ENCODE results near the gene AGRP. TPM values are rescaled to one million over a fixed set of nuclear protein-coding genes. Genes with fewer than 3 reads are reported as not detected.
A peak's percentile ranks its signal among the peaks of the same experiment; 100 is the strongest.

The AGRP gene
- total RNA-seq, 1 donor, result not detected

- H3K4me1 ChIP-seq (ENCODE audit: insufficient read depth, low read length), result peaks cover 81% of the 10 kb centered on the region
- peak overlapping the region; percentile 99 for H3K4me3 ChIP-seq (ENCODE audit: low read length)
- H3K27me3 ChIP-seq (ENCODE audit: insufficient read depth, low read length), result no peaks in the 10 kb centered on the region
- no peaks in the 10 kb centered on the region for H3K9me3 ChIP-seq (ENCODE audit: low read depth, low read length)
Measured at GRCh38 chr16:67481561-67482232, 1.6 kb downstream of the AGRP start.

DNA sequence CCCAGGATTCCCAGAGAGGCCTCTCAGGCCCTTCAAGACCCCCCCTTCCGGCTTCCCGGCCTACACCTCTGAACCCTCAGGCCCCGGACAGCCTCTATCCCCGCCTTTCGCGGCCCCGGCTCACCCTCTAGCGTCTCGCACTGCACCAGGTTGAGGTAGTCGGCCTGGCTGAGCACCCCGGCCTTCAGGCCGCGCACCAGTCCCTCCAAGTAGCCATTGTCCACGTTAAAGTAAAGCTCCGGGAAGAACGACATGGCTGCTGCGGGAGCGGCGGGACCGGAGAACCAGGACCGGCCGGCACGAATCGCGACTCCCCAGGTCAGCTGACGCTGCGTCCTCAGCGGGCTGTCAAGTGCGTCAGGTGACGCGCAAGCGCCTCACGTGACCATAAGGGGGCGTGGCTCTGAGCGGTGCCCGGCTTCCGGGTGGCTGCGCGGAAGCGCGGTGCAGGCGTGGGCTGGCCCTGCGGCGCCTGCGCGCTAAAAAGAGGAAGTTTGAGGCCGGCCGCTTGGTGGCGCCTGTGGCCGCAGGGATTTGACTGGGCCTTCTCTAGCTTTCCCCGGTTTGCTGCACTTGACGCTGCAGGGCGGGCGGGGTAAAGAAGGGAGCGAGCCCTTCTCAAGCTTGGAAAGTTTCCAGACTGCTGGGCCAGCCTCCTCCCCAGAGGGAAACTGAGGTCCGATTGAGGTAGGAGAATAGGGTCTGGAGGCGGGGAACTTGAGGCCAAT, 2.4 kb downstream of the AGRP start, which contains the start of gene ATP6V0D1:
ATP6V0D1 (minus strand) TSS at position 325 of the 728 bp plus-strand sequence; CDS start at position 254, 71 bp downstream.
- Histone ChIP-seq H3K9me3 (ENCODE audit: low read depth, low read length) (no peaks in the 10 kb centered on the region), H3K4me3 (ENCODE audit: low read length) (peak within 1 kb of the TSS; percentile 99), H3K4me1 (ENCODE audit: insufficient read depth, low read length) (peaks cover 78% of the 10 kb centered on the region), H3K27me3 (ENCODE audit: insufficient read depth, low read length) (no peaks in the 10 kb centered on the region)

DNA sequence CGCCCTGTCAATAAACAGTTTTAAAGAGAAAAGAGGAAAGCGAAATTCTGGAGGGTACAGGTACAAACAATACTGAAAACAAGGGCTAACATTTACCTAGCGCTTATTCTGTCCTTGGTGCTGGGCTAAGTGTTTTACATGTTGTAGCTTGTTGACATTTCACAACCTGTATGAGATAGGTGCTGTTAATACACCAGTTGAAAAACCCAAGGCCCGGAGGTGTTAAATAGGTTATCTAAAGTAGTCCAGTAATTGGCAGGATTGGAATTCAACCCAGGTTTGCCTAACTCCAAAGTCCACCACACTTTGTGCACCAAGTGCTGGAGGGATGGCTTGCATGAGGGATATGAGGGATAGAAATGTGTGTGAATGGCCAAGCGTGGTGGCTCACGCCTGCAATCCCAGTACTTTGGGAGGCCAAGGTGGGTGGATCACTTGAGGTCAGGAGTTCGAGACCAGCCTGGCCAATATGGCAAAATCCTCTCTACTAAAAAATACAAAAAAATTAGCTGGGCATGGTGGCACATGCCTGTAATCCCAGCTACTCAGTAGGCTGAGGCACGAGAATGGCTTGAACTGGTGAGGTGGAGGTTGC, 5.3 kb downstream of the AGRP start:
- Histone ChIP-seq H3K4me1 (ENCODE audit: insufficient read depth, low read length) (peaks cover 78% of the 10 kb centered on the region), H3K27me3 (ENCODE audit: insufficient read depth, low read length) (no peaks in the 10 kb centered on the region), H3K4me3 (ENCODE audit: low read length) (no peak overlapping the region), H3K9me3 (ENCODE audit: low read depth, low read length) (no peaks in the 10 kb centered on the region)

DNA sequence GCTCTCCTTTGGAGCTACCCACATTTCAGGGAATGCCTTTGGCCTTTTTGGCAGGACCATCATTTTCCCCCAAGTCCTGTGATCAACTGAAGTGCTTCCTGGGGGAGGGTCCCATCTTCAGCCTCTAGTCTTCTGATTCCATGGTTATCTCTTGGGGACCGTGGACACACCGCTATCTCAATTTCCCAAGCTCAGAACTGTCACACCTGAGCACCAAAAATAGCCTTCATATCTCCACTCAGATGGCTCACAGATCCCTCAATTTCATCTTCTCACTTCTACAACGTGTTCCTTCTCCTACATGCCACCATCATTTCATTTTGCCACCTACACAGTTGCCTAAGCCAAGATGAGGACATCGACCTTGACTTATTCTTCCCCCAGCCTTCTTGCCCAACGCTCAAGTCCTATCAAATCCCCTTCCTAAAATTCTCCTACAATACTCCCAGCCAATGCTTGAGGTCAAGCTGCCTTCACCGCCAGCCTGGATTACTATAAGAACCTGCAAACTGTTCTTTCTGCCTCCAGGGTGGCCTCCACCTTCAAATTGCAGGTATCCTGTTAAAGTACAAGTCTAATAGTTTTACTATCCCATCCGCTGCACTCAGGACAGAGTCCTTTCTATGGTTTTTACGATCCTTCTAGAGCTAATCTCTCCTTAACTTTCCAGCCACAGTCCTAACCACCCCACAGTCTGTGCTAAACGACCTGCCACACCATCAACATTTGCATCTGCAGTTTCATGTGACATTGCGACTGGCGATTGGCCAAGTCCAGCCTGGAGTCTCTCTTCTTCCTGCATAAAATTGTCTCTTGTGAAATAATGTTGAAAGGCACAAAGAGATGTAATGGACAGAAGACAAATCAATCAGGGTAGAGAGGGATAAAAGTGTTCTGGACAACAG, 8.5 kb downstream of the AGRP start:
- H3K9me3 ChIP-seq (ENCODE audit: low read depth, low read length), result no peaks in the 10 kb centered on the region
- no peaks in the 10 kb centered on the region for H3K27me3 ChIP-seq (ENCODE audit: insufficient read depth, low read length)
- H3K4me3 ChIP-seq (ENCODE audit: low read length), result no peak overlapping the region
- H3K4me1 ChIP-seq (ENCODE audit: insufficient read depth, low read length), result peaks cover 80% of the 10 kb centered on the region

GRCh38 chr16:67471758-67472384, 11.5 kb downstream of the AGRP start:
- H3K27me3 ChIP-seq (ENCODE audit: insufficient read depth, low read length), result no peaks in the 10 kb centered on the region
- H3K4me1 ChIP-seq (ENCODE audit: insufficient read depth, low read length), result peaks cover 74% of the 10 kb centered on the region

GRCh38 chr16:67470359-67470758, 13.0 kb downstream of the AGRP start:
- H3K9me3 ChIP-seq (ENCODE audit: low read depth, low read length), result no peaks in the 10 kb centered on the region
- no peaks in the 10 kb centered on the region for H3K27me3 ChIP-seq (ENCODE audit: insufficient read depth, low read length)
- peaks cover 71% of the 10 kb centered on the region for H3K4me1 ChIP-seq (ENCODE audit: insufficient read depth, low read length)
- H3K4me3 ChIP-seq (ENCODE audit: low read length), result no peak overlapping the region

More at GRCh38 chr16:67471758-67472384, 11.5 kb downstream of the AGRP start:
- no peak overlapping the region for H3K4me3 ChIP-seq (ENCODE audit: low read length)
- H3K9me3 ChIP-seq (ENCODE audit: low read depth, low read length), result no peaks in the 10 kb centered on the region

- H3K27me3 ChIP-seq (ENCODE audit: insufficient read depth, low read length), result no peaks in the 10 kb centered on the region
- H3K4me1 ChIP-seq (ENCODE audit: insufficient read depth, low read length), result peaks cover 55% of the 10 kb centered on the region
- no peaks in the 10 kb centered on the region for H3K9me3 ChIP-seq (ENCODE audit: low read depth, low read length)
- no peak overlapping the region for H3K4me3 ChIP-seq (ENCODE audit: low read length)
Measured at GRCh38 chr16:67468731-67469130, 14.6 kb downstream of the AGRP start.

DNA sequence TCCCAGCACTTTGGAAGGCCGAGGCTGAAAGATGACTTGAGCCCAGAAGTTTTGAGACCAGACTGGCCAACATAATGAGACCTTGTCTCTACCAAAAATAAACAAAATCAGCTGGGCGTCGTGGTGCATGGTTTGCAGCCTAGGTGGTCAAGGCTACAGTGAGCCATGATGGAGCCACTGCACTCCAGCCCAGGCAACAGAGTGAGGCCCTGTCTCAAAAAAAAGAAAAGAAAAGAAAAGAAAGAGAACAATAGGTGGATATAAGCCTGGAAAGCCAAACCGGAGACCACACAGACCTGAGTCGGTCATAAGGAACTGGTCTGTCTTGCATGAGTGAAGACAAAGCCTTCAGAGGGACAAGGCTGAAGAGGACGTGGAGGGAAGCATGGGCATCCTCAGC, 16.8 kb downstream of the AGRP start:
- Histone ChIP-seq H3K27me3 (ENCODE audit: insufficient read depth, low read length) (no peaks in the 10 kb centered on the region), H3K4me3 (ENCODE audit: low read length) (no peak overlapping the region), H3K4me1 (ENCODE audit: insufficient read depth, low read length) (peaks cover 36% of the 10 kb centered on the region)

GRCh38 chr16:67464565-67464964, 18.8 kb downstream of the AGRP start:
- no peaks in the 10 kb centered on the region for H3K27me3 ChIP-seq (ENCODE audit: insufficient read depth, low read length)
- H3K9me3 ChIP-seq (ENCODE audit: low read depth, low read length), result no peaks in the 10 kb centered on the region
- peaks cover 32% of the 10 kb centered on the region for H3K4me1 ChIP-seq (ENCODE audit: insufficient read depth, low read length)
- H3K4me3 ChIP-seq (ENCODE audit: low read length), result no peak overlapping the region

More for the DNA sequence above, 16.8 kb downstream of the AGRP start:
- H3K9me3 ChIP-seq (ENCODE audit: low read depth, low read length), result no peaks in the 10 kb centered on the region

DNA sequence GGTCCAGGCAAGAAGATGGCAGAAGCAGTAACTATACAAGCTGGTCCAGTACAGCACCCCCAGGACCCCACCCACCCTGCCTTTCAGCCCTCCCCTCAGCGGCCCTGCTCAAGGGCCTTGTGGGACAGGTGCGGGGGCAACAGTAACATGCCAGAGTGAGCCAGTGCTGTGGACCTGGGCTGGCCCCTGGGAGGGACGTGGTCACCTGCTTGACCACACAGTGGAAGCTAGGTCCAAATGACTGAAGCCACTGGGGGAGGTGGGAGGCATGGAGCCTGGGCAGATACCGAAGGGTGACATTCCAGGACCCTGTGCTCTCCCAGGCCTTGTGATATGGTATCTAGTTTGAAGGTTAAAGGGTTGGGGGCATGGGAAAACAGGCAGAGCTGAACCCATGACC, 19.7 kb downstream of the AGRP start:
- no peak overlapping the region for H3K4me3 ChIP-seq (ENCODE audit: low read length)
- no peaks in the 10 kb centered on the region for H3K27me3 ChIP-seq (ENCODE audit: insufficient read depth, low read length)
- no peaks in the 10 kb centered on the region for H3K9me3 ChIP-seq (ENCODE audit: low read depth, low read length)
- peaks cover 28% of the 10 kb centered on the region for H3K4me1 ChIP-seq (ENCODE audit: insufficient read depth, low read length)

DNA sequence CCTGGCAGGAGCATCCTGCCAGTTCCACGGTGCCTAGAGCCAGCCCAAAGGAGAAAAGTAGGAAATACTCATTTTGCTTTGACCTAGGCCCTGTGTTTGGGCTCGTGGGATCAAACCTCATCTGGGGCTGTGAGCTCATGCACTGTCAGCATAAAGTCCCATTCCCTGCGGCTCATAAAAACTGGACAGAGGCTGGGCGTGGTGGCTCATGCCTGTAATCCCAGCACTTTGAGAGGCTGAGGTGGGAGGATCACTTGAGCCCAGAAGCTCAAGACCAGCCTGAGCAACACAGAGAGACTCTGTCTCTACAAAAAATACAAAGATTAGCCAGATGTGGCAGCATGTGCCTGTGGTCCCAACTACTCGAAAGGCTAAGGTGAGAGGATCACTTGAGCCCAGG, 20.3 kb downstream of the AGRP start:
- Histone ChIP-seq H3K4me3 (ENCODE audit: low read length) (no peak overlapping the region), H3K9me3 (ENCODE audit: low read depth, low read length) (no peaks in the 10 kb centered on the region), H3K27me3 (ENCODE audit: insufficient read depth, low read length) (no peaks in the 10 kb centered on the region), H3K4me1 (ENCODE audit: insufficient read depth, low read length) (peaks cover 21% of the 10 kb centered on the region)

- Histone ChIP-seq H3K9me3 (ENCODE audit: low read depth, low read length) (no peaks in the 10 kb centered on the region), H3K27me3 (ENCODE audit: insufficient read depth, low read length) (no peaks in the 10 kb centered on the region), H3K4me3 (ENCODE audit: low read length) (no peak overlapping the region), H3K4me1 (ENCODE audit: insufficient read depth, low read length) (peaks cover 21% of the 10 kb centered on the region)
Measured at GRCh38 chr16:67462279-67462655, 21.1 kb downstream of the AGRP start.

DNA sequence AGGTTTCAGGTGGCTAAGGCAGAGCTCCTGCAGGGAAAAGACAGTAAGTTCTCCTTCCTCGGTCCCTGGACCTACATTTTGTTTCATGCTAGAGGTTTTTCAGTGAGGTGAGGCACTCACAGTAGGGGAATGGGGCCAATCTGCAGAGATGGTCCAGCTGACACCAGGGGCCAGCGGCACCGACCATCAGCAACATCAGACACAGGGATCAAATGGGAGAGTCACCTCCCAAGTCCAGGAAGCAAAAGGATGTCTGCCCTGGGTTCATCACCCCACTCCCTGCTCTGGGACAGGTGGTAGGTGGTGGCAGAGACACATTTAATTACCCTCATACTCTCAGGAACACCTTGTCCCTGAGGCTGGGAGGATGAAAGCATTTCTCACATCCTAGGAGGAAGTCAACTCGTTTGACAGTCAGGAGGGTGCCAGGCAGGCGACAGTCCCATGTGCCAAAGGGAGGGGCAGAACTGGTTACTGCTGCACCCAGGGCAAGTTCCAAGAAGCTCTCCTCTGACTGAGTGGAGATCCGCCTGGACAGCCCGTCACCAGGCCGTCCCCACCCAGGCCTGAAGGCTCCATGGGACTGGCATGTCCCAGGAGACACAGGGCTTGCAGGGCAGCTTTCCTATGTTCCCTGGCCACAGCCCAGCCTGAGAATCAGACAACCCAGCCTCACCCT, 21.6 kb downstream of the AGRP start:
- H3K4me1 ChIP-seq (ENCODE audit: insufficient read depth, low read length), result peaks cover 21% of the 10 kb centered on the region
- H3K9me3 ChIP-seq (ENCODE audit: low read depth, low read length), result no peaks in the 10 kb centered on the region
- no peak overlapping the region for H3K4me3 ChIP-seq (ENCODE audit: low read length)
- no peaks in the 10 kb centered on the region for H3K27me3 ChIP-seq (ENCODE audit: insufficient read depth, low read length)

- H3K9me3 ChIP-seq (ENCODE audit: low read depth, low read length), result no peaks in the 10 kb centered on the region
- no peaks in the 10 kb centered on the region for H3K27me3 ChIP-seq (ENCODE audit: insufficient read depth, low read length)
- peaks cover 18% of the 10 kb centered on the region for H3K4me1 ChIP-seq (ENCODE audit: insufficient read depth, low read length)
- H3K4me3 ChIP-seq (ENCODE audit: low read length), result no peak overlapping the region
Measured at GRCh38 chr16:67460961-67461360, 22.4 kb downstream of the AGRP start.

All from mononuclear cell (primary cell).